Measurements from ENCODE around the gene CASS4. TPM values are rescaled to one million over a fixed set of nuclear protein-coding genes. Genes with fewer than 3 reads are reported as not detected.

CASS4 gene
- total and polyA plus RNA-seq, 2 donors (not counting 3 experiments of a cell fraction or from before 2014, with no cell fraction given), result not detected

DNA sequence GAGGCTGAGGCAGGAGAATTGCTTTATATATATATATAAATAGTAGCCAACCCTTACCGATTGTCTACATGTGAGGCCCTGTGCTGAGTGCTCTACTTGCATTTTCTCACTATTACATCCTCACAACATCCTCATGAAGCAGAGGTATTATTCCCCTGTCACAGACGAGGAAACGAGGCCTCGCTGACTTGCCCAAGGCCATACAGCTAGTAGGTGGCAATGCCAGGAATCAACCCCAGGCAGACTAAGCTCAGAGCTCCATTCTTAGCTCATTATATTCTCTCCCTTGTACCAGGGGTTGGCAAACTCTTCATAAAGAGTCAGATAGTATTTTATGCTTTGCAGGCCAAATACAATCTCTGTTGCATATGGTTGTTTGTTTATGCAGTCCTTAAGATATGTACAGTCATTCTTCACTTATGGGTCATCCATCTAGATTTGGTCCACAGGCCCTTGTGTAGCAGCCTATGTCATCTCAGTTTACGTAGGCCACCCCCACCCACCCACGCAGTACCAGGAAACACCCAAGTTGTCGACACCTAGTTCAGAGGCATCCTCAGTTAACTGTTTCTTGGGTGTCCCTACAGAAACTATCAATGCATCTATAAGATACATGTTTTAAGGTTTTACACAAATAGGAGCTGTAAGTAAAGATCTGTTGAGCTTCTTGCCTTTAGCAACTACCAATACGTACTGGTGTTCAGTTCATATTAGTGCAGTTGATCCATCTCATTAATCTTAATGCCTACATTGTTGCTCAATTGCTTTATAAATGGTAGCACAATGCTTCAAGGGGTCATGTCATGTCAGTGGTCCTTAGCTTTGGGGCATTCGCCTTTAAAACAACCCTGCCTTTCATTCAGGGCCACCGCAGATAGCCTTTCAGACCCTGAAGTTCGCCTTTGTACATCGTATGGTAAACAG is 3.0 kb downstream of the CASS4 start:
- no peaks in the 10 kb centered on the region for H3K36me3 ChIP-seq (ENCODE audit: control insufficient read depth in 2 of 2, extremely low read depth in 1 of 2, insufficient read depth in 2 of 2, low read length in 2 of 2)

More for the DNA sequence above, 3.0 kb downstream of the CASS4 start:
- no peak overlapping the region for H3K9ac ChIP-seq (replicated peaks; ENCODE audit: extremely low read depth, insufficient read depth, low read length)
- no TSS peak for BruUV-seq (replicated peaks)
- DNase-seq (ENCODE audit: low read depth, low spot score) (no peak), FAIRE-seq (no peak)
- intact Hi-C loops (cut with micrococcal nuclease), result no loop called here
- H3K79me2 ChIP-seq (ENCODE audit: control insufficient read depth, insufficient read depth, low read length), result no peaks in the 10 kb centered on the region
- H3K27me3 ChIP-seq (ENCODE audit: control insufficient read depth in 2 of 2, insufficient read depth in 2 of 2, low read length in 2 of 2), result no peaks in the 10 kb centered on the region
- H3K9me1 ChIP-seq (replicated peaks; ENCODE audit: control insufficient read depth, extremely low read depth, insufficient read depth, low read length), result no peaks in the 10 kb centered on the region
- ChIA-PET POLR2A (no interaction called here), CTCF (no interaction called here)
- H3K9me3 ChIP-seq (replicated peaks; ENCODE audit: control insufficient read depth, insufficient read depth, low read length), result no peaks in the 10 kb centered on the region
- no peak for TF ChIP-seq GATA2 (IDR thresholded peaks at IDR 0.05; ENCODE audit: insufficient read depth, insufficient read length, low read depth, low read length)
- TF ChIP-seq, protein P1, sequence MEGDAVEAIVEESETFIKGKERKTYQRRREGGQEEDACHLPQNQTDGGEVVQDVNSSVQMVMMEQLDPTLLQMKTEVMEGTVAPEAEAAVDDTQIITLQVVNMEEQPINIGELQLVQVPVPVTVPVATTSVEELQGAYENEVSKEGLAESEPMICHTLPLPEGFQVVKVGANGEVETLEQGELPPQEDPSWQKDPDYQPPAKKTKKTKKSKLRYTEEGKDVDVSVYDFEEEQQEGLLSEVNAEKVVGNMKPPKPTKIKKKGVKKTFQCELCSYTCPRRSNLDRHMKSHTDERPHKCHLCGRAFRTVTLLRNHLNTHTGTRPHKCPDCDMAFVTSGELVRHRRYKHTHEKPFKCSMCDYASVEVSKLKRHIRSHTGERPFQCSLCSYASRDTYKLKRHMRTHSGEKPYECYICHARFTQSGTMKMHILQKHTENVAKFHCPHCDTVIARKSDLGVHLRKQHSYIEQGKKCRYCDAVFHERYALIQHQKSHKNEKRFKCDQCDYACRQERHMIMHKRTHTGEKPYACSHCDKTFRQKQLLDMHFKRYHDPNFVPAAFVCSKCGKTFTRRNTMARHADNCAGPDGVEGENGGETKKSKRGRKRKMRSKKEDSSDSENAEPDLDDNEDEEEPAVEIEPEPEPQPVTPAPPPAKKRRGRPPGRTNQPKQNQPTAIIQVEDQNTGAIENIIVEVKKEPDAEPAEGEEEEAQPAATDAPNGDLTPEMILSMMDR (IDR thresholded peaks at IDR 0.05; ENCODE audit: extremely low read depth in 1 of 2, insufficient read depth in 1 of 2, low read depth in 1 of 2, low read length in 2 of 2), result no peak
- no peak for TF ChIP-seq FOS (IDR thresholded peaks at IDR 0.05; ENCODE audit: borderline replicate concordance, insufficient read depth, low read length)
- H2AFZ ChIP-seq (ENCODE audit: low read depth, low read length), result no peak overlapping the region
- no peaks in the 10 kb centered on the region for H4K20me1 ChIP-seq (replicated peaks; ENCODE audit: control insufficient read depth, extremely low read depth, insufficient read depth, low read length)
- no peak overlapping the region for H3K4me2 ChIP-seq (ENCODE audit: insufficient read depth, low read length)
- H3K4me1 ChIP-seq (ENCODE audit: control insufficient read depth, extremely low read depth, insufficient read depth, low read length), result peaks cover 21% of the 10 kb centered on the region
- no peak overlapping the region for H3K27ac ChIP-seq (ENCODE audit: insufficient read depth, low read depth, low read length)
- dilution Hi-C loops (cut with MboI; ENCODE audit: extremely low pct_ligation_motif_present, low sequenced_read_pairs), result no loop called here
- H3K4me3 ChIP-seq (replicated peaks in 1 of 3; ENCODE audit: insufficient read depth in 1 of 3, low read depth in 1 of 3, low read length in 3 of 3), result no peak overlapping the region
